WTC11 (cell line): Measurements from ENCODE around the gene PCSK9. TPM values are rescaled to one million over a fixed set of nuclear protein-coding genes. Genes with fewer than 3 reads are reported as not detected.

Source experiments
- ATAC-seq: fragments of 200-7000 bp; cut with Tn5 transposase; 2 replicates; pipeline ENCODE4 v1.10.0; 2021; ENCODE audit warnings: mild to moderate bottlenecking, moderate library complexity
- CTCF ChIA-PET: fragments of 300-600 bp; sonication (Branson Sonifier 250); formaldehyde crosslinking; loops from one replicate; lab custom pipeline; 2021; ENCODE audit warnings: antibody characterized with exemption; lab: Charles Lee
- POLR2A ChIA-PET: fragments of 350-600 bp; sonication (Branson Sonifier 250); formaldehyde crosslinking; loops from one replicate; lab custom pipeline; 2021; ENCODE audit warnings: antibody characterized with exemption; lab: Charles Lee
- DNase-seq: peaks from one replicate; pipeline ENCODE4 v3.0.0; 2021; ENCODE audit warnings: low spot score
- H3K27ac Mint-ChIP-seq: 2 replicates; pipeline ENCODE4 v1.8.0; 2021; ENCODE audit warnings: mixed read lengths
- H3K27me3 Mint-ChIP-seq: 2 replicates; pipeline ENCODE4 v1.8.0; 2021; ENCODE audit warnings: low read depth, mild to moderate bottlenecking, moderate library complexity, mixed read lengths
- H3K36me3 Mint-ChIP-seq: 2 replicates; pipeline ENCODE4 v1.8.0; 2021; ENCODE audit warnings: mixed read lengths
- H3K4me1 Mint-ChIP-seq: 2 replicates; pipeline ENCODE4 v1.8.0; 2022; ENCODE audit warnings: mixed read lengths
- H3K4me3 Mint-ChIP-seq: 2 replicates; pipeline ENCODE4 v1.8.0; 2021; ENCODE audit warnings: mild to moderate bottlenecking, moderate library complexity, mixed read lengths
- H3K9me3 Mint-ChIP-seq: 2 replicates; pipeline ENCODE4 v1.8.0; 2021; ENCODE audit warnings: mixed read lengths
- CREM ChIP-seq: sonication (generic); formaldehyde crosslinking; IDR thresholded peaks from 2 replicates; pipeline ENCODE4 v1.8.1; 2022; ENCODE audit warnings: mild to moderate bottlenecking, missing genetic modification reagents, moderate library complexity
- ELF4 ChIP-seq: sonication (generic); formaldehyde crosslinking; IDR thresholded peaks from 2 replicates; pipeline ENCODE4 v1.8.1; 2022; ENCODE audit warnings: low read depth, mild to moderate bottlenecking, moderate library complexity, missing genetic modification reagents
- EMX1 ChIP-seq: fragments of 250-450 bp; sonication (Bioruptor Pico); IDR thresholded peaks from 2 replicates; pipeline ENCODE4 v1.8.0; 2021; ENCODE audit warnings: mild to moderate bottlenecking
- ESRRA ChIP-seq: sonication (generic); formaldehyde crosslinking; IDR thresholded peaks from 2 replicates; pipeline ENCODE4 v1.8.1; 2022; ENCODE audit warnings: mild to moderate bottlenecking, missing genetic modification reagents, borderline replicate concordance
- ETV6 ChIP-seq: sonication (generic); formaldehyde crosslinking; IDR thresholded peaks from 2 replicates; pipeline ENCODE4 v1.8.1; 2022; ENCODE audit warnings: mild to moderate bottlenecking, missing genetic modification reagents
- FOXK1 ChIP-seq: sonication (generic); formaldehyde crosslinking; IDR thresholded peaks from 2 replicates; pipeline ENCODE4 v1.8.0; 2022; ENCODE audit warnings: mild to moderate bottlenecking, moderate library complexity, missing genetic modification reagents
- GRHL2 ChIP-seq: fragments of 250-450 bp; sonication (Bioruptor Pico); IDR thresholded peaks from 2 replicates; pipeline ENCODE4 v1.8.0; 2022; ENCODE audit warnings: mild to moderate bottlenecking, moderate library complexity; ENCODE audit not compliant: insufficient replicate concordance, severe bottlenecking
- PRRX2 ChIP-seq: fragments of 250-450 bp; sonication (Bioruptor Pico); IDR thresholded peaks from 2 replicates; pipeline ENCODE4 v1.8.0; 2021; ENCODE audit warnings: mild to moderate bottlenecking
- SMAD4 ChIP-seq: sonication (generic); formaldehyde crosslinking; IDR thresholded peaks from 2 replicates; pipeline ENCODE4 v1.8.0; 2022; ENCODE audit warnings: mild to moderate bottlenecking, missing genetic modification reagents
- SOX15 ChIP-seq: fragments of 250-450 bp; sonication (Bioruptor Pico); IDR thresholded peaks from 2 replicates; pipeline ENCODE4 v1.9.0; 2021; ENCODE audit warnings: mild to moderate bottlenecking
- SP1 ChIP-seq: sonication (generic); formaldehyde crosslinking; conservative IDR thresholded peaks from 2 replicates; pipeline ENCODE4 v1.8.1; 2022; ENCODE audit warnings: missing genetic modification reagents
- TCF7 ChIP-seq: sonication (generic); formaldehyde crosslinking; IDR thresholded peaks from 2 replicates; pipeline ENCODE4 v1.8.0; 2022; ENCODE audit warnings: mild to moderate bottlenecking, low read depth, missing genetic modification reagents, moderate library complexity
- TEAD4 ChIP-seq: sonication (generic); formaldehyde crosslinking; IDR thresholded peaks from 2 replicates; pipeline ENCODE4 v1.8.0; 2022; ENCODE audit warnings: mild to moderate bottlenecking, missing genetic modification reagents
- ZNF121 ChIP-seq: sonication (generic); formaldehyde crosslinking; IDR thresholded peaks from 2 replicates; pipeline ENCODE4 v1.8.0; 2023; ENCODE audit warnings: missing genetic modification reagents
- ZNF138 ChIP-seq: sonication (generic); formaldehyde crosslinking; conservative IDR thresholded peaks from 2 replicates; pipeline ENCODE4 v1.8.1; 2022; ENCODE audit warnings: mild to moderate bottlenecking, moderate library complexity, missing genetic modification reagents
- ZNF232 ChIP-seq: sonication (generic); formaldehyde crosslinking; IDR thresholded peaks from 2 replicates; pipeline ENCODE4 v1.8.0; 2022; ENCODE audit warnings: mild to moderate bottlenecking, missing genetic modification reagents
- ZNF396 ChIP-seq: fragments of 250-450 bp; sonication (Bioruptor Pico); IDR thresholded peaks from 2 replicates; pipeline ENCODE4 v1.8.0; 2021; ENCODE audit warnings: mild to moderate bottlenecking, moderate library complexity, borderline replicate concordance
- total RNA-seq: library from RNA; stranded (reverse); gene quantifications from 3 replicates; pipeline ENCODE4 v1.2.3, GENCODE V29; 2021
- TF ChIP-seq, protein P1 (sequence below): sonication (generic); formaldehyde crosslinking; IDR thresholded peaks from 2 replicates; pipeline ENCODE4 v1.8.1; 2023; ENCODE audit warnings: mild to moderate bottlenecking, moderate library complexity, missing genetic modification reagents
- TF ChIP-seq, protein P2 (sequence below): sonication (generic); formaldehyde crosslinking; conservative IDR thresholded peaks from 2 replicates; pipeline ENCODE4 v1.8.1; 2023; ENCODE audit warnings: mild to moderate bottlenecking, low read depth, missing genetic modification reagents, moderate library complexity
- TF ChIP-seq, protein P3 (sequence below): sonication (generic); formaldehyde crosslinking; IDR thresholded peaks from 2 replicates; pipeline ENCODE4 v1.8.1; 2022; ENCODE audit warnings: missing genetic modification reagents, borderline replicate concordance
- TF ChIP-seq, protein P4 (sequence below): fragments of 250-450 bp; sonication (Bioruptor Pico); IDR thresholded peaks from 2 replicates; pipeline ENCODE4 v1.9.0; 2021; ENCODE audit warnings: moderate library complexity, mild to moderate bottlenecking, inconsistent platforms, borderline replicate concordance
- TF ChIP-seq, protein P5 (sequence below): fragments of 250-450 bp; sonication (Bioruptor Pico); IDR thresholded peaks from 2 replicates; pipeline ENCODE4 v1.9.0; 2021; ENCODE audit warnings: mild to moderate bottlenecking
- TF ChIP-seq, protein P6 (sequence below): fragments of 250-450 bp; sonication (Bioruptor Pico); conservative IDR thresholded peaks from 2 replicates; pipeline ENCODE4 v1.9.0; 2021; ENCODE audit warnings: mild to moderate bottlenecking

Gene PCSK9
- total RNA-seq, 1 experiment from 2014 or later = 73.2 TPM

DNA sequence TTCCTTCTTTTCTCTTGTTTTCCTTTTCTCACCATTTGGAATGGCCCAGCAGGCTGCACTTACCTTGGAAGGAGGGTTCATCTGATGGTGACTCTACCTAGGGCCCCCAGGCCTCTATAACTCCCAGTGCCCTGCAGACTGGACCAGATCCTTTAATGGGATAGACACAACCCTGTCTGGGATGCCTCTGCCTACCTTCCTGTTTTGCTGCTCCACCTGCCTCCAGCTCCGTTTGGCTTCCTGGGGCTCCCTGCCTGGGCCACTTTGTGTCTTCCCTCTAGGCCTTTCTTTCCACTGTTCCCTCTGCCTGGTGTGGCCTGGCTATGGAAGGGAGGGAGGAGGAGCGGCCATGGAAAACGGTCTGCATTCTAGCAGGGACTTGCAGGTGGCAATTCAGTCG is 7.5 kb downstream of the PCSK9 start:
- no peak for ATAC-seq
- no peaks in the 10 kb centered on the region for H3K27me3 Mint-ChIP-seq

DNA sequence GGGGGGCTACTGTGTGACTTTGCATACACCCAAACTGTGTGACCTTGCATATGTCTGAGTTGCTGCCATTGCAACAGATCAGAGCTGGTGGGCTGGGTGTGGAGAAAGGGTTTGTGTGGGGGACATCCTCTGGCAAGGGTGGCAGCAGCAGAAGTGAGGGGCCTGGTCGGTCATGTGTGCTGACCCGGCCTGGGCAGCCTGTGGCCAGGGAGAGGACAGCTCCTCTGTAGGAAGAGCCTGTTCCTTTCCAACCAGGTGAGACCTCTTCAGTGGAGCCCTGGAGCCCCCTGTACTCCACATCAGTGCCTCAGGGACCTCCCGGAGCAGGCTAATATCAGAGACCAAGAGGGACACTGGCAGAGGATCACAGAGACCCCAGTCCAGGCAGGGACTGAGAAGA is 8.3 kb downstream of the PCSK9 start:
- ATAC-seq = no peak
- no peaks in the 10 kb centered on the region for H3K27me3 Mint-ChIP-seq
- POLR2A ChIA-PET = no interaction called here
- H3K4me3 Mint-ChIP-seq = no peak overlapping the region
- peaks cover 23% of the 10 kb centered on the region for H3K36me3 Mint-ChIP-seq
- H3K4me1 Mint-ChIP-seq = peaks cover 12% of the 10 kb centered on the region
- no peaks in the 10 kb centered on the region for H3K9me3 Mint-ChIP-seq
- H3K27ac Mint-ChIP-seq = 0 out of 2 replicates have a peak overlapping the region, but pooled peaks have one; percentile 25
- CTCF ChIA-PET = interaction anchor here (1.0 kb wide), 1 partner anchor 51 kb away, joined by 3 read pairs; no protein-coding TSS in a partner anchor
- no peak for DNase-seq
- no peak for TF ChIP-seq SP1 (CRISPR knock-in tag)
- TF ChIP-seq, protein P1, sequence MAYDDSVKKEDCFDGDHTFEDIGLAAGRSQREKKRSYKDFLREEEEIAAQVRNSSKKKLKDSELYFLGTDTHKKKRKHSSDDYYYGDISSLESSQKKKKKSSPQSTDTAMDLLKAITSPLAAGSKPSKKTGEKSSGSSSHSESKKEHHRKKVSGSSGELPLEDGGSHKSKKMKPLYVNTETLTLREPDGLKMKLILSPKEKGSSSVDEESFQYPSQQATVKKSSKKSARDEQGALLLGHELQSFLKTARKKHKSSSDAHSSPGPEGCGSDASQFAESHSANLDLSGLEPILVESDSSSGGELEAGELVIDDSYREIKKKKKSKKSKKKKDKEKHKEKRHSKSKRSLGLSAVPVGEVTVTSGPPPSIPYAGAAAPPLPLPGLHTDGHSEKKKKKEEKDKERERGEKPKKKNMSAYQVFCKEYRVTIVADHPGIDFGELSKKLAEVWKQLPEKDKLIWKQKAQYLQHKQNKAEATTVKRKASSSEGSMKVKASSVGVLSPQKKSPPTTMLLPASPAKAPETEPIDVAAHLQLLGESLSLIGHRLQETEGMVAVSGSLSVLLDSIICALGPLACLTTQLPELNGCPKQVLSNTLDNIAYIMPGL = no peak
- TF ChIP-seq, protein P2, sequence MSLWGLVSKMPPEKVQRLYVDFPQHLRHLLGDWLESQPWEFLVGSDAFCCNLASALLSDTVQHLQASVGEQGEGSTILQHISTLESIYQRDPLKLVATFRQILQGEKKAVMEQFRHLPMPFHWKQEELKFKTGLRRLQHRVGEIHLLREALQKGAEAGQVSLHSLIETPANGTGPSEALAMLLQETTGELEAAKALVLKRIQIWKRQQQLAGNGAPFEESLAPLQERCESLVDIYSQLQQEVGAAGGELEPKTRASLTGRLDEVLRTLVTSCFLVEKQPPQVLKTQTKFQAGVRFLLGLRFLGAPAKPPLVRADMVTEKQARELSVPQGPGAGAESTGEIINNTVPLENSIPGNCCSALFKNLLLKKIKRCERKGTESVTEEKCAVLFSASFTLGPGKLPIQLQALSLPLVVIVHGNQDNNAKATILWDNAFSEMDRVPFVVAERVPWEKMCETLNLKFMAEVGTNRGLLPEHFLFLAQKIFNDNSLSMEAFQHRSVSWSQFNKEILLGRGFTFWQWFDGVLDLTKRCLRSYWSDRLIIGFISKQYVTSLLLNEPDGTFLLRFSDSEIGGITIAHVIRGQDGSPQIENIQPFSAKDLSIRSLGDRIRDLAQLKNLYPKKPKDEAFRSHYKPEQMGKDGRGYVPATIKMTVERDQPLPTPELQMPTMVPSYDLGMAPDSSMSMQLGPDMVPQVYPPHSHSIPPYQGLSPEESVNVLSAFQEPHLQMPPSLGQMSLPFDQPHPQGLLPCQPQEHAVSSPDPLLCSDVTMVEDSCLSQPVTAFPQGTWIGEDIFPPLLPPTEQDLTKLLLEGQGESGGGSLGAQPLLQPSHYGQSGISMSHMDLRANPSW (CRISPR knock-in tag) = no peak
- TF ChIP-seq ZNF396 = no peak
- no peak for TF ChIP-seq GRHL2 (CRISPR knock-in tag)
- no peak for TF ChIP-seq SOX15 (CRISPR knock-in tag)
- TF ChIP-seq ESRRA = no peak
- TF ChIP-seq, protein P3, sequence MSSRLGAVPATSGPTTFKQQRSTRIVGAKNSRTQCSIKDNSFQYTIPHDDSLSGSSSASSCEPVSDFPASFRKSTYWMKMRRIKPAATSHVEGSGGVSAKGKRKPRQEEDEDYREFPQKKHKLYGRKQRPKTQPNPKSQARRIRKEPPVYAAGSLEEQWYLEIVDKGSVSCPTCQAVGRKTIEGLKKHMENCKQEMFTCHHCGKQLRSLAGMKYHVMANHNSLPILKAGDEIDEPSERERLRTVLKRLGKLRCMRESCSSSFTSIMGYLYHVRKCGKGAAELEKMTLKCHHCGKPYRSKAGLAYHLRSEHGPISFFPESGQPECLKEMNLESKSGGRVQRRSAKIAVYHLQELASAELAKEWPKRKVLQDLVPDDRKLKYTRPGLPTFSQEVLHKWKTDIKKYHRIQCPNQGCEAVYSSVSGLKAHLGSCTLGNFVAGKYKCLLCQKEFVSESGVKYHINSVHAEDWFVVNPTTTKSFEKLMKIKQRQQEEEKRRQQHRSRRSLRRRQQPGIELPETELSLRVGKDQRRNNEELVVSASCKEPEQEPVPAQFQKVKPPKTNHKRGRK (CRISPR knock-in tag) = no peak
- no peak for TF ChIP-seq TEAD4 (CRISPR knock-in tag)
- no peak for TF ChIP-seq ETV6 (CRISPR knock-in tag)
- no peak for TF ChIP-seq ZNF138
- TF ChIP-seq CREM (CRISPR knock-in tag) = no peak
- TF ChIP-seq, protein P4, sequence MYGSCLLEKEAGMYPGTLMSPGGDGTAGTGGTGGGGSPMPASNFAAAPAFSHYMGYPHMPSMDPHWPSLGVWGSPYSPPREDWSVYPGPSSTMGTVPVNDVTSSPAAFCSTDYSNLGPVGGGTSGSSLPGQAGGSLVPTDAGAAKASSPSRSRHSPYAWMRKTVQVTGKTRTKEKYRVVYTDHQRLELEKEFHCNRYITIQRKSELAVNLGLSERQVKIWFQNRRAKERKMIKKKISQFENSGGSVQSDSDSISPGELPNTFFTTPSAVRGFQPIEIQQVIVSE (CRISPR knock-in tag) = no peak
- TF ChIP-seq, protein P5, sequence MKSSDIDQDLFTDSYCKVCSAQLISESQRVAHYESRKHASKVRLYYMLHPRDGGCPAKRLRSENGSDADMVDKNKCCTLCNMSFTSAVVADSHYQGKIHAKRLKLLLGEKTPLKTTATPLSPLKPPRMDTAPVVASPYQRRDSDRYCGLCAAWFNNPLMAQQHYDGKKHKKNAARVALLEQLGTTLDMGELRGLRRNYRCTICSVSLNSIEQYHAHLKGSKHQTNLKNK (CRISPR knock-in tag) = no peak
- no peak for TF ChIP-seq ELF4 (CRISPR knock-in tag)

More for the DNA sequence above, 7.5 kb downstream of the PCSK9 start:
- peak overlapping the region; percentile 42; the same call in 1 of the 2 replicates for H3K27ac Mint-ChIP-seq
- H3K36me3 Mint-ChIP-seq = peaks cover 23% of the 10 kb centered on the region
- POLR2A ChIA-PET = no interaction called here
- H3K4me1 Mint-ChIP-seq = peaks cover 18% of the 10 kb centered on the region
- no peak overlapping the region for H3K4me3 Mint-ChIP-seq
- H3K9me3 Mint-ChIP-seq = no peaks in the 10 kb centered on the region
- CTCF ChIA-PET = interaction anchor here (1.0 kb wide), 1 partner anchor 50 kb away, joined by 3 read pairs; no protein-coding TSS in a partner anchor
- TF ChIP-seq ZNF232 (CRISPR knock-in tag) (no peak), FOXK1 (CRISPR knock-in tag) (no peak), ZNF121 (CRISPR knock-in tag) (no peak), PRRX2 (CRISPR knock-in tag) (no peak), SMAD4 (CRISPR knock-in tag) (no peak), EMX1 (no peak), TCF7 (no peak)
- TF ChIP-seq, protein P1 = no peak
- TF ChIP-seq, protein P6, sequence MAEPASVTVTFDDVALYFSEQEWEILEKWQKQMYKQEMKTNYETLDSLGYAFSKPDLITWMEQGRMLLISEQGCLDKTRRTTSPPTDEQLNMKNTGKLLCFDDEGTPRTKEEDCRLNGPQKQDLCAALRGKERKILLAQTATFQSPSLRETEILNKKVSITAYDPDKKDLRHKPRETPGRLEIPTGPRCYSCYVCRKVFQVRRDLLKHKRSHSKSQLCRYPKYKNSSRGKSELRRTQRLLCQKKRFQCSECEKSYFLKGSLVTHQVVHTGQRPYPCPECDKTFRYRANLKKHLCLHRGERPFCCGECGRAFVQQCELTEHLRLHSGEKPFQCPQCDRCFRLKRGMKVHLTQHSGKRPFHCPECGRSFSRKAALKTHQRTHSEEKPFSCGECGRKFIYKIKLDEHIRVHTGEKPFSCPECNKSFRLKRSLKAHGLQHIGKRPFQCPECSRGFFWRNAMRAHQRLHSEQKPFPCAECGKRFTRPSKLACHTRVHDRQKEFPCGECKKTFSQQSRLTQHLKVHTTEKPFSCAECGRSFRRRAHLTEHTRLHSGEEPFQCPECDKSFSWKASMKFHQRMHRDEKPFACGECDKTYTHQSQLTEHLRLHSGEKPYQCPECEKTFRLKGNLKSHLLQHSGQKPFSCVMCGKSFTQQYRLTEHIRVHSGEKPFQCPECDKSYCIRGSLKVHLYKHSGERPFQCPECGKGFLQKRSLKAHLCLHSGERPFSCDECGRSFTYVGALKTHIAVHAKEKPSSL (CRISPR knock-in tag) = no peak
- DNase-seq = no peak
